Measurements from ENCODE around the gene WDR88. TPM values are rescaled to one million over a fixed set of nuclear protein-coding genes. Genes with fewer than 3 reads are reported as not detected.

The WDR88 gene
- total RNA-seq, 2 donors from 2014 or later: not detected

- H3K27ac Mint-ChIP-seq: no peak overlapping the region
- H3K4me3 ChIP-seq (ENCODE audit: low read length): no peak overlapping the region
- peaks cover 72% of the 10 kb centered on the region for H3K27me3 Mint-ChIP-seq (ENCODE audit: insufficient read depth)
- H3K9me3 ChIP-seq (ENCODE audit: control insufficient read depth, low read length): peaks cover 24% of the 10 kb centered on the region
- WGBS, 2 experiments (ENCODE audit: insufficient coverage in 1 of 2, insufficient read length in 1 of 2): 64 to 94% methylated on average over 7 to 18 of the region's 18 CpGs
- no peaks in the 10 kb centered on the region for H3K36me3 ChIP-seq (ENCODE audit: control insufficient read depth, insufficient read depth, low read length)
- H3K4me3 Mint-ChIP-seq: peak overlapping the region; percentile 22
- no peak overlapping the region for H3K9ac ChIP-seq (ENCODE audit: extremely low read depth, low read length, poor library complexity, severe bottlenecking)
- H3K27ac ChIP-seq (ENCODE audit: low read depth, low read length): no peak overlapping the region
- peaks cover 66% of the 10 kb centered on the region for H3K27me3 ChIP-seq (ENCODE audit: control insufficient read depth, insufficient read depth, low read length, poor library complexity, severe bottlenecking)
- no peaks in the 10 kb centered on the region for H3K4me1 ChIP-seq (ENCODE audit: control insufficient read depth, insufficient read depth, low read length)
- TF ChIP-seq CTCF (conservative IDR thresholded peaks at IDR 0.05): no peak
- H3K4me1 Mint-ChIP-seq: peaks cover 3% of the 10 kb centered on the region
- DNase-seq: no peak
- peaks cover 19% of the 10 kb centered on the region for H3K9me3 Mint-ChIP-seq
- no peaks in the 10 kb centered on the region for H3K36me3 Mint-ChIP-seq (ENCODE audit: low read depth)
Observed at GRCh38 chr19:33224694-33225457, 93.0 kb downstream of the WDR88 start.

Other genes starting within 250 kb of the WDR88 start
- 10 to 100 TPM; 35.6 to 40.4 TPM for gene CEP89, start 160.2 kb upstream of the WDR88 start, total RNA-seq
- gene FAAP24, start 159.9 kb upstream of the WDR88 start, total RNA-seq: 1 to 10 TPM; 4.6 to 5.4 TPM
- gene RHPN2, start 67.2 kb upstream of the WDR88 start, total RNA-seq: 10 to 100 TPM; 52.0 to 53.2 TPM
- gene GPATCH1, start 50.9 kb upstream of the WDR88 start, total RNA-seq: 10 to 100 TPM; 10.1 to 11.2 TPM
- 10 to 100 TPM; 21.2 to 34.4 TPM for gene LRP3, start 62.2 kb downstream of the WDR88 start, total RNA-seq
- gene SLC7A10, start 93.7 kb downstream of the WDR88 start, total RNA-seq: under 1 TPM in 1 of 2 donors, not detected in 1; 0.35 TPM
- gene CEBPA, start 170.4 kb downstream of the WDR88 start, total RNA-seq: 1 to 10 TPM; 1.8 to 2.1 TPM
- gene CEBPG, start 241.6 kb downstream of the WDR88 start, total RNA-seq: 10 to 100 TPM; 31.9 to 33.8 TPM

Data from endodermal cell (in vitro differentiated cells).